ENCODE results near the gene GALNT12. TPM values are rescaled to one million over a fixed set of nuclear protein-coding genes. Genes with fewer than 3 reads are reported as not detected.

Gene GALNT12
- total RNA-seq, 4 donors from 2014 or later: 17.5 to 25.9 (median 21.1) TPM

GRCh38 chr9:98767196-98767595 is 40.3 kb upstream of the GALNT12 start:
- Histone ChIP-seq H3K4me1 (no peaks in the 10 kb centered on the region), H3K27me3 (no peaks in the 10 kb centered on the region), H3K4me3 (no peak overlapping the region), H3K27ac (no peak overlapping the region), H3K9me3 (no peaks in the 10 kb centered on the region), H3K36me3 (peaks cover under 1 to 81% (median 3%) of the 10 kb centered on the region in 3 donors)
- intact Hi-C loops (cut with DNase I): no loop called here
- TF ChIP-seq POLR2A (IDR thresholded peaks at IDR 0.05) (no peak), CTCF (IDR thresholded peaks at IDR 0.05) (no peak)
- no peak for DNase-seq
- 93 to 96% methylated on average over 3 of the region's 3 CpGs for WGBS, 2 donors

DNA sequence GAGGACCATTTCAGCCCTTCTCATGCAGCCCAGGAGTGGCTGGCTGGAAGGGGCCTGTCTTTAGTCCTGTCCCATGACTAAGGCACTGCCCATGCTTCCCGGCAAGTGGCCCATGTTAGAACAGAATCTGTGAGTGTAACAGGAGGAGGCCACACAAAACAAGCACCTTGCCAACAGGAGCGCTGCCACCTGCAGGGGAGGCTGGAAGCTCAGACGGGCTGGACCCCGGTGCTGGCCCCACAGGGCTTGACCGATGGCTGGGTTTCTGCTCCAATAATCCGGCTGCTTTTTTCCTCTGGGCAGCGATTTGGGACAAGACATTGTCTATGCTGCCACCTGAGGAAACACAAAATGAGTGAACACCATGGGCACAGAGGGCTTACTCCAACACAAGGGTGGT is 39.6 kb upstream of the GALNT12 start:
- H3K4me1 ChIP-seq: no peaks in the 10 kb centered on the region
- DNase-seq: no peak
- 92% methylated on average over 5 of the region's 7 CpGs; no CpG with 5 or more reads in 1 of the 2 donors for WGBS, 2 donors
- no peaks in the 10 kb centered on the region for H3K9me3 ChIP-seq
- no peaks in the 10 kb centered on the region for H3K27me3 ChIP-seq
- no peak overlapping the region for H3K27ac ChIP-seq
- intact Hi-C loops (cut with DNase I): no loop called here
- no peak overlapping the region for H3K4me3 ChIP-seq
- H3K36me3 ChIP-seq: peaks cover 5 to 88% (median 6%) of the 10 kb centered on the region in 3 donors
- no peak for TF ChIP-seq POLR2A (IDR thresholded peaks at IDR 0.05)
- no peak for TF ChIP-seq CTCF (IDR thresholded peaks at IDR 0.05)

DNA sequence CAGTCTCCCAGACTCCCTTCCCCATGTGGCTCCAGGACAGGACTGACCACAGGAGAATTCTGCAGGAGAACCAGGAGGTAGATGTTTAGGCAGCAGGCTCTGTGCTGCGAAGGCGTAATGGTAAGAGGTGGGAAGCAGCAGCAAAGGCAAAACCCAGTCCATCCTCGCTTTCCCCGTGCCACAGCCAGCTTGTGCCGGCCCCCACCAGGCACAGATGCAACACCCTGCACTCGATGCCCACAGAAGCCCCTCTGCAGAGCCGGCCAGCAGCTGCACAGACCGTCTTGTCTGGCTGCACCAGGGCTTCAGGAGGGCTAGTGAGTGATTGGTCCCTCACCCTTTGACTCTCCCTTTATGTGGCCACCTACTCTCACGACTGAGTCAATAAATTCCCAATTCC is 39.1 kb upstream of the GALNT12 start:
- no peak for TF ChIP-seq CTCF (IDR thresholded peaks at IDR 0.05)
- TF ChIP-seq POLR2A (IDR thresholded peaks at IDR 0.05): no peak
- DNase-seq: no peak
- 97 to 100% methylated on average over 6 to 9 of the region's 9 CpGs for WGBS, 2 donors
- no peaks in the 10 kb centered on the region for H3K9me3 ChIP-seq
- intact Hi-C loops (cut with DNase I): no loop called here
- H3K27me3 ChIP-seq: no peaks in the 10 kb centered on the region
- no peak overlapping the region for H3K27ac ChIP-seq
- H3K4me3 ChIP-seq: no peak overlapping the region
- H3K4me1 ChIP-seq: no peaks in the 10 kb centered on the region
- H3K36me3 ChIP-seq: peaks cover 5 to 92% (median 10%) of the 10 kb centered on the region in 3 donors

DNA sequence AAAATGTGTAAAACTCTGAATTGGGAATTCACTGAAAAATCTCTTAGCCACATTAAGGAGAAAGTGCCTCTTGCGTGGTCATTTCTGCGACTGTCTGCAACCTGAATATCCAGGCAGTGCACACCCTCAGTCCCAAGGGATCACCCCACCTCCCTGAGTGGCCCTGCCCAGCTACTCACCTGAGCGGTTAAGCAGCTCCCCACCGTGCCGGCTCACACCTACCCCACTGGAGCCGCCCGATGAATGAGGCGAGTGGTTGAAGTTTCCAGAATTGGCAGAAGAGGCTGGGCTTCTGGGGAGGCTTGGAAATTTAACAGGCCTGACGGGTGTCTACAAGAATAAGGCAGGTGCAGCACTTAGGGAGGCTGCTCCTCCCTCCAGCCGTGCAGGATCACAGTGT is 36.8 kb upstream of the GALNT12 start:
- WGBS, 2 donors: 92 to 100% methylated on average over 3 to 8 of the region's 10 CpGs
- DNase-seq: no peak
- Histone ChIP-seq H3K9me3 (no peaks in the 10 kb centered on the region), H3K4me1 (no peaks in the 10 kb centered on the region), H3K27me3 (no peaks in the 10 kb centered on the region), H3K27ac (no peak overlapping the region), H3K36me3 (peaks cover 5 to 86% (median 10%) of the 10 kb centered on the region in 3 donors), H3K4me3 (no peak overlapping the region)
- intact Hi-C loops (cut with DNase I): no loop called here
- no peak for TF ChIP-seq POLR2A (IDR thresholded peaks at IDR 0.05)
- TF ChIP-seq CTCF (IDR thresholded peaks at IDR 0.05): no peak

DNA sequence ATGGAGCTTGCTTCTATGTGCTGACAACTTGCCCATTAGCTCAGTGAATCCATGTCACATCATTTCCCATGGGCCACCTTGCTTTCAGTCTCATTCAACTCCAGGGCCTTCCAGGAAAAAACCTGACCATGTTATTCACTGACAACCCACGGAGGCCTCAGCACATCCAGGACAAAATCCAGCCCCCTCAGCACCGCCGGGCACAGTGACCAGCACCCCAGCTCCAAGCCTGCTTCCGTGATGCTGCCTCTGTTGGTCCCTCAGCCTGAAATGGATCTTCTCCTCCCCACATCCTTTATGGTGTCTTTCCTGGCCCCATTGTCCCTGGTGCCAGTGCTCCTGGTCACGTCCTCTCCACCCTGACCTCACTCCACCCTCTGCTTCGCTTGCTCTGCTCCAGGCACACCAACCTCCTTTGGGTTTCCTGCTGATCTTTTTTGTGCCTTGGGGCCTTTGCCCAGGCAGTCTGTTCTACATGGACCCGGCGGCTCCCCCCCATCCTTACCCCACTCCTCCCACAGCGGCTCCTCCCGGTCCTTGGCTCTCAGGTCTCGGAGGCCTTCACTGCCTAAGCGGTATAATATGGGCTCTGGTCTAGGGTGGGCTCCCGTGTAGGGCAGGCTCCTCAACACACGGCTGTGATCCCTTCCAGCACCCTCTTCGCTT is 36.1 kb upstream of the GALNT12 start:
- no peaks in the 10 kb centered on the region for H3K9me3 ChIP-seq
- no peak overlapping the region for H3K4me3 ChIP-seq
- 90 to 94% methylated on average over 15 of the region's 15 CpGs for WGBS, 2 donors
- DNase-seq: no peak
- no peaks in the 10 kb centered on the region for H3K4me1 ChIP-seq
- no peaks in the 10 kb centered on the region for H3K27me3 ChIP-seq
- intact Hi-C loops (cut with DNase I): no loop called here
- no peak overlapping the region for H3K27ac ChIP-seq
- H3K36me3 ChIP-seq: peaks cover 5 to 87% (median 10%) of the 10 kb centered on the region in 3 donors
- TF ChIP-seq POLR2A (IDR thresholded peaks at IDR 0.05) (no peak), CTCF (IDR thresholded peaks at IDR 0.05) (no peak)

Measured in esophagus squamous epithelium (tissue), 5 donors.